Measurements from ENCODE around the gene HOXB9. TPM values are rescaled to one million over a fixed set of nuclear protein-coding genes. Genes with fewer than 3 reads are reported as not detected.

The HOXB9 gene
- polyA plus RNA-seq, 3 donors = not detected

GRCh38 chr17:48617471-48618255, 8.5 kb downstream of the HOXB9 start:
- 8% methylated on average over 40 of the region's 43 CpGs for WGBS (ENCODE audit: insufficient coverage)
- H3K27me3 ChIP-seq (ENCODE audit: control insufficient read depth in 2 of 2, insufficient read depth in 2 of 2, low read length in 2 of 2) = peaks cover 83 to 99% of the 10 kb centered on the region in 2 donors
- H3K4me3 ChIP-seq (replicated peaks in 1 of 3; ENCODE audit: low read depth in 2 of 3, low read length in 3 of 3) = no peak overlapping the region
- no peak overlapping the region for H3K9ac ChIP-seq (ENCODE audit: insufficient read depth, low read length, poor library complexity, severe bottlenecking)
- H3K27me3 Mint-ChIP-seq (ENCODE audit: low read depth in 3 of 3) = peaks cover 97 to 99% (median 97%) of the 10 kb centered on the region in 3 donors
- no peak overlapping the region for H3K27ac ChIP-seq (ENCODE audit: low read depth in 1 of 2, low read length in 2 of 2)
- H3K4me1 Mint-ChIP-seq = peaks cover 18% of the 10 kb centered on the region
- H3K27ac Mint-ChIP-seq = peak overlapping the region in 1 of 7 donors; percentile 66
- H3K4me1 ChIP-seq (ENCODE audit: control insufficient read depth in 1 of 2, insufficient read depth in 2 of 2, low read length in 2 of 2) = peaks cover 9 to 14% of the 10 kb centered on the region in 2 donors
- H3K4me3 Mint-ChIP-seq = peak overlapping the region in 1 of 2 donors; percentile 84
- DNase-seq = no peak
- H3K79me2 ChIP-seq (ENCODE audit: insufficient read depth, low read length) = no peaks in the 10 kb centered on the region
- H4K20me1 ChIP-seq (ENCODE audit: insufficient read depth, low read length) = no peaks in the 10 kb centered on the region
- TF ChIP-seq CTCF (IDR thresholded peaks at IDR 0.05) = no peak
- no peaks in the 10 kb centered on the region for H3K36me3 ChIP-seq (replicated peaks in 1 of 2; ENCODE audit: control insufficient read depth in 1 of 2, insufficient read depth in 2 of 2, low read length in 2 of 2)
- H3K36me3 Mint-ChIP-seq = peaks cover 3 to 9% of the 10 kb centered on the region in 2 donors
- peaks cover 0 to 26% (median 8%) of the 10 kb centered on the region in 7 donors for H3K9me3 Mint-ChIP-seq
- H2AFZ ChIP-seq (ENCODE audit: insufficient read depth, low read depth, low read length, poor library complexity, severe bottlenecking) = no peak overlapping the region
- intact Hi-C loops (cut with micrococcal nuclease) = loop anchor here in 1 of 2 donors (5.0 kb wide), 2 partner anchors 280 to 590 kb away; no protein-coding TSS in a partner anchor
- H3K9me3 ChIP-seq (replicated peaks in 1 of 2; ENCODE audit: control insufficient read depth in 1 of 2, insufficient read depth in 1 of 2, low read length in 2 of 2) = peaks cover 4 to 46% of the 10 kb centered on the region in 2 donors
- H3K4me2 ChIP-seq (replicated peaks; ENCODE audit: extremely low read depth, low read length, poor library complexity, severe bottlenecking) = no peak overlapping the region

- H3K36me3 Mint-ChIP-seq = peaks cover 3 to 14% of the 10 kb centered on the region in 2 donors
- H3K27ac ChIP-seq (ENCODE audit: low read depth in 1 of 2, low read length in 2 of 2) = no peak overlapping the region
- no peak for TF ChIP-seq CTCF (IDR thresholded peaks at IDR 0.05)
These were observed 9.3 kb downstream of the HOXB9 start for GRCh38 chr17:48616717-48617470.

More at GRCh38 chr17:48616717-48617470, 9.3 kb downstream of the HOXB9 start:
- H3K4me2 ChIP-seq (replicated peaks; ENCODE audit: extremely low read depth, low read length, poor library complexity, severe bottlenecking) = no peak overlapping the region
- H3K36me3 ChIP-seq (replicated peaks in 1 of 2; ENCODE audit: control insufficient read depth in 1 of 2, insufficient read depth in 2 of 2, low read length in 2 of 2) = no peaks in the 10 kb centered on the region
- 76% methylated on average over 9 of the region's 15 CpGs for WGBS (ENCODE audit: insufficient coverage)
- H3K4me3 ChIP-seq (replicated peaks in 1 of 3; ENCODE audit: low read depth in 2 of 3, low read length in 3 of 3) = no peak overlapping the region
- H3K27me3 ChIP-seq (ENCODE audit: control insufficient read depth in 2 of 2, insufficient read depth in 2 of 2, low read length in 2 of 2) = peaks cover 82 to 99% of the 10 kb centered on the region in 2 donors
- Mint-ChIP-seq H3K27me3 (ENCODE audit: low read depth in 3 of 3) (peaks cover 97 to 99% (median 97%) of the 10 kb centered on the region in 3 donors), H3K27ac (no peak overlapping the region), H3K9me3 (peaks cover 0 to 33% (median 12%) of the 10 kb centered on the region in 7 donors), H3K4me1 (peaks cover 23% of the 10 kb centered on the region), H3K4me3 (peak overlapping the region in 1 of 2 donors; percentile 84)
- no peak overlapping the region for H3K9ac ChIP-seq (ENCODE audit: insufficient read depth, low read length, poor library complexity, severe bottlenecking)
- peaks cover 7 to 46% of the 10 kb centered on the region in 2 donors for H3K9me3 ChIP-seq (replicated peaks in 1 of 2; ENCODE audit: control insufficient read depth in 1 of 2, insufficient read depth in 1 of 2, low read length in 2 of 2)
- peaks cover 15 to 21% of the 10 kb centered on the region in 2 donors for H3K4me1 ChIP-seq (ENCODE audit: control insufficient read depth in 1 of 2, insufficient read depth in 2 of 2, low read length in 2 of 2)
- H2AFZ ChIP-seq (ENCODE audit: insufficient read depth, low read depth, low read length, poor library complexity, severe bottlenecking) = no peak overlapping the region
- H4K20me1 ChIP-seq (ENCODE audit: insufficient read depth, low read length) = no peaks in the 10 kb centered on the region
- intact Hi-C loops (cut with micrococcal nuclease) = loop anchor here in 1 of 2 donors (5.0 kb wide), 2 partner anchors 280 to 590 kb away; no protein-coding TSS in a partner anchor
- no peak for DNase-seq
- H3K79me2 ChIP-seq (ENCODE audit: insufficient read depth, low read length) = no peaks in the 10 kb centered on the region
